ENCODE measurements around the gene PLAAT2.

GRCh38 chr11:63512816-63513215 is 50.4 kb downstream of the PLAAT2 start:
- TF ChIP-seq MXI1 (IDR thresholded peaks at IDR 0.05; ENCODE audit: low read depth, low read length), result no peak
- no peak for TF ChIP-seq CTCF (IDR thresholded peaks at IDR 0.05 in 2 of 3, conservative IDR thresholded peaks at IDR 0.05 in 1 of 3; ENCODE audit: control insufficient read depth in 2 of 3, extremely low read depth in 1 of 3, insufficient read depth in 1 of 3, low read depth in 3 of 3, low read length in 3 of 3)
- no peak for TF ChIP-seq RAD21 (IDR thresholded peaks at IDR 0.05; ENCODE audit: insufficient read depth, low read depth, low read length)
- TF ChIP-seq EZH2 (IDR thresholded peaks at IDR 0.05; ENCODE audit: borderline replicate concordance, control insufficient read depth, low read depth, low read length), result no peak
- TF ChIP-seq ESRRA (IDR thresholded peaks at IDR 0.05; ENCODE audit: low read length), result no peak
- no peak for TF ChIP-seq EP300 (IDR thresholded peaks at IDR 0.05; ENCODE audit: borderline replicate concordance in 1 of 2, control insufficient read depth in 1 of 2, low read depth in 2 of 2, low read length in 2 of 2)
- no peak for TF ChIP-seq ZBED1 (IDR thresholded peaks at IDR 0.05; ENCODE audit: borderline replicate concordance)
- no peak for TF ChIP-seq HDAC6 (IDR thresholded peaks at IDR 0.05; ENCODE audit: unreplicated experiment)
- no peak for TF ChIP-seq CBX5 (IDR thresholded peaks at IDR 0.05; ENCODE audit: low read depth)

Measured in GM12878 (cell line).